ENCODE data around the gene SLBP.

The SLBP gene

GRCh38 chr4:1653776-1654175 lies 58.3 kb downstream of the SLBP start:
- no peak for DNase-seq (ENCODE audit: low spot score)

- DNase-seq (ENCODE audit: low spot score) = no peak
Measured at GRCh38 chr4:1652088-1652487, 60.0 kb downstream of the SLBP start.

- no peak for DNase-seq (ENCODE audit: low spot score)
Measured at GRCh38 chr4:1651609-1652008, 60.5 kb downstream of the SLBP start.

GRCh38 chr4:1648962-1649361 lies 63.2 kb downstream of the SLBP start:
- DNase-seq (ENCODE audit: low spot score) = no peak

GRCh38 chr4:1647432-1647831 lies 64.7 kb downstream of the SLBP start:
- DNase-seq (ENCODE audit: low spot score) = no peak

- DNase-seq (ENCODE audit: low spot score) = no peak
Measured at GRCh38 chr4:1646690-1647089, 65.4 kb downstream of the SLBP start.

GRCh38 chr4:1644891-1645657 lies 67.0 kb downstream of the SLBP start:
- peak; percentile 82 for DNase-seq (ENCODE audit: low spot score)

- DNase-seq (ENCODE audit: low spot score) = no peak
Measured at GRCh38 chr4:1643971-1644735, 68.0 kb downstream of the SLBP start.

Measured in AG08395 (cell line).